Right renal pelvis (tissue), 4 donors: ENCODE data around the gene CCND1. TPM values are rescaled to one million over a fixed set of nuclear protein-coding genes. Genes with fewer than 3 reads are reported as not detected.

Source experiments
- polyA plus RNA-seq, 4 donors: library from polyadenylated mRNA; unstranded; fragments of 120-200 nt; gene quantifications; one replicate each; pipeline ENCODE4 v1.2.1, GENCODE V29; 2013; ENCODE audit not compliant: insufficient read length in 4 of 4

The CCND1 gene
- polyA plus RNA-seq, 4 donors: 133 to 171 (median 157) TPM

Other genes with a start within 250 kb of the CCND1 start
- under 1 TPM in 1 of 4 donors, not detected in 3; 0.03 TPM for gene LINC01488, start 159.5 kb upstream of the CCND1 start, polyA plus RNA-seq
- gene LTO1, start 34.2 kb downstream of the CCND1 start, polyA plus RNA-seq: 10 to 100 TPM; 18.0 to 24.2 (median 21.0) TPM
- 1 to 10 TPM in 2 of 4 donors, under 1 TPM in 2; 0.62 to 1.7 (median 1.1) TPM for gene FGF19, start 62.9 kb downstream of the CCND1 start, polyA plus RNA-seq
- gene FGF4, start 134.2 kb downstream of the CCND1 start, polyA plus RNA-seq: under 1 TPM in 1 of 4 donors, not detected in 3; 0.03 TPM
- not detected for gene FGF3, start 178.3 kb downstream of the CCND1 start, polyA plus RNA-seq